HG02870 (cell line): ENCODE results near the gene SSH3.

ENCODE experiments used
- ATAC-seq: cut with Tn5 transposase; IDR thresholded peaks from one replicate; pipeline ENCODE4 v1.9.1; 2021; ENCODE audit warnings: mild to moderate bottlenecking, moderate library complexity; ENCODE audit not compliant: unreplicated experiment

SSH3 gene

GRCh38 chr11:67268081-67268961, 35.0 kb upstream of the SSH3 start:
- ATAC-seq, result peak; percentile 44

GRCh38 chr11:67268962-67269268, 34.4 kb upstream of the SSH3 start:
- no peak for ATAC-seq

- ATAC-seq, result no peak
These were observed 33.7 kb upstream of the SSH3 start for GRCh38 chr11:67269401-67270255.

- no peak for ATAC-seq
These were observed 32.8 kb upstream of the SSH3 start for GRCh38 chr11:67270256-67271204.

GRCh38 chr11:67271205-67271540, 32.2 kb upstream of the SSH3 start:
- no peak for ATAC-seq

- ATAC-seq, result no peak
These were observed 31.6 kb upstream of the SSH3 start for GRCh38 chr11:67271541-67272284.

- ATAC-seq, result no peak
These were observed 30.7 kb upstream of the SSH3 start for GRCh38 chr11:67272327-67273259.

GRCh38 chr11:67273260-67273990, 29.9 kb upstream of the SSH3 start:
- ATAC-seq, result no peak

GRCh38 chr11:67274768-67275605, 28.3 kb upstream of the SSH3 start:
- no peak for ATAC-seq

GRCh38 chr11:67275606-67276409, 27.5 kb upstream of the SSH3 start:
- no peak for ATAC-seq

GRCh38 chr11:67276781-67277230, 26.5 kb upstream of the SSH3 start:
- ATAC-seq, result no peak

- peak; percentile 71 for ATAC-seq
These were observed 25.9 kb upstream of the SSH3 start for GRCh38 chr11:67277231-67277961.

- ATAC-seq, result no peak
These were observed 25.0 kb upstream of the SSH3 start for GRCh38 chr11:67278135-67278938.

- ATAC-seq, result no peak
These were observed 24.3 kb upstream of the SSH3 start for GRCh38 chr11:67278939-67279588.
